Glutamatergic neuron (in vitro differentiated cells): ENCODE measurements around the gene OR2L5. TPM values are rescaled to one million over a fixed set of nuclear protein-coding genes. Genes with fewer than 3 reads are reported as not detected.

Experiments used
- DNase-seq: peaks from one replicate; pipeline ENCODE4 v3.0.0; 2022
- H3K27ac Mint-ChIP-seq: one replicate; pipeline ENCODE4 v1.8.0; 2020; ENCODE audit warnings: mild to moderate bottlenecking, mixed read lengths, inconsistent platforms; ENCODE audit not compliant: unreplicated experiment
- H3K27me3 Mint-ChIP-seq: one replicate; pipeline ENCODE4 v1.8.0; 2020; ENCODE audit warnings: mild to moderate bottlenecking, moderate library complexity, mixed read lengths, inconsistent platforms; ENCODE audit not compliant: unreplicated experiment
- H3K36me3 Mint-ChIP-seq: one replicate; pipeline ENCODE4 v1.8.0; 2020; ENCODE audit warnings: mild to moderate bottlenecking, mixed read lengths, inconsistent platforms; ENCODE audit not compliant: unreplicated experiment
- H3K4me1 Mint-ChIP-seq: one replicate; pipeline ENCODE4 v1.8.0; 2020; ENCODE audit warnings: mild to moderate bottlenecking, low read depth, mixed read lengths, inconsistent platforms; ENCODE audit not compliant: unreplicated experiment
- H3K4me3 Mint-ChIP-seq: one replicate; pipeline ENCODE4 v1.8.0; 2020; ENCODE audit warnings: mild to moderate bottlenecking, mixed read lengths, inconsistent platforms; ENCODE audit not compliant: unreplicated experiment
- H3K9me3 Mint-ChIP-seq: one replicate; pipeline ENCODE4 v1.8.0; 2020; ENCODE audit warnings: mild to moderate bottlenecking, moderate library complexity, mixed read lengths, inconsistent platforms; ENCODE audit not compliant: unreplicated experiment
- CTCF ChIP-seq: fragments of 200-600 bp; sonication (generic); IDR thresholded peaks from one replicate; pipeline ENCODE4 v1.5.0; 2021; ENCODE audit not compliant: partially characterized antibody, unreplicated experiment
- long read RNA-seq: library from polyadenylated mRNA; unstranded; transcript quantifications from one replicate; pipeline ENCODE4 v2.0.0, GENCODE V29; 2020; ENCODE audit not compliant: unreplicated experiment
- total RNA-seq: library from RNA; stranded (reverse); fragmentation: NEBNext Ultra II Directional; extraction: Animal tissue kit (Norgen Biotek cat#: 25700); gene quantifications from one replicate; pipeline ENCODE4 v1.2.1, GENCODE V29; 2021; ENCODE audit not compliant: unreplicated experiment

Gene OR2L5
- 0.22 TPM for total RNA-seq
- long read RNA-seq: 0 reads

- TF ChIP-seq CTCF: no peak
- H3K27ac Mint-ChIP-seq: no peak within 1 kb of the TSS
- no peak within 1 kb of the TSS for H3K4me3 Mint-ChIP-seq
- no peaks in the 10 kb centered on the region for H3K36me3 Mint-ChIP-seq
- no peaks in the 10 kb centered on the region for H3K27me3 Mint-ChIP-seq
- DNase-seq: no peak
- H3K4me1 Mint-ChIP-seq: no peaks in the 10 kb centered on the region
- peaks cover 5% of the 10 kb centered on the region for H3K9me3 Mint-ChIP-seq
Measured at GRCh38 chr1:248013229-248013710, at the start of gene OR2L5. Gene OR2L5 (plus strand): TSS chr1:248013660. CDS start chr1:248021948, 8,288 bp downstream.

GRCh38 chr1:247964933-247965332 is 48.5 kb upstream of the OR2L5 start, which contains the start of gene OR2AK2:
Gene OR2AK2 (plus strand): TSS chr1:247965233. CDS start chr1:247965377, 144 bp downstream.
- no peak for DNase-seq
- TF ChIP-seq CTCF: no peak
- H3K4me3 Mint-ChIP-seq: no peak within 1 kb of the TSS
- H3K9me3 Mint-ChIP-seq: peaks cover 5% of the 10 kb centered on the region
- H3K27me3 Mint-ChIP-seq: peaks cover 1% of the 10 kb centered on the region
- no peaks in the 10 kb centered on the region for H3K4me1 Mint-ChIP-seq
- H3K27ac Mint-ChIP-seq: no peak within 1 kb of the TSS
- no peaks in the 10 kb centered on the region for H3K36me3 Mint-ChIP-seq

- Mint-ChIP-seq H3K4me3 (no peak overlapping the region), H3K36me3 (no peaks in the 10 kb centered on the region), H3K9me3 (peaks cover 2% of the 10 kb centered on the region), H3K27me3 (no peaks in the 10 kb centered on the region), H3K4me1 (no peaks in the 10 kb centered on the region), H3K27ac (no peak overlapping the region)
- no peak for TF ChIP-seq CTCF
- no peak for DNase-seq
Measured at GRCh38 chr1:247966532-247967204, 46.8 kb upstream of the OR2L5 start.

- no peak for TF ChIP-seq CTCF
- H3K27me3 Mint-ChIP-seq: no peaks in the 10 kb centered on the region
- no peaks in the 10 kb centered on the region for H3K4me1 Mint-ChIP-seq
- H3K36me3 Mint-ChIP-seq: peaks cover 10% of the 10 kb centered on the region
- peaks cover 11% of the 10 kb centered on the region for H3K9me3 Mint-ChIP-seq
- DNase-seq: no peak
- H3K27ac Mint-ChIP-seq: no peak overlapping the region
- no peak overlapping the region for H3K4me3 Mint-ChIP-seq
Measured at GRCh38 chr1:247992986-247993385, 20.5 kb upstream of the OR2L5 start.

GRCh38 chr1:247998811-247999210 is 14.6 kb upstream of the OR2L5 start:
- Mint-ChIP-seq H3K9me3 (peaks cover 5% of the 10 kb centered on the region), H3K4me1 (no peaks in the 10 kb centered on the region), H3K4me3 (no peak overlapping the region), H3K27ac (no peak overlapping the region), H3K27me3 (no peaks in the 10 kb centered on the region), H3K36me3 (no peaks in the 10 kb centered on the region)
- no peak for TF ChIP-seq CTCF
- DNase-seq: no peak
